Lower leg skin (tissue), 3 donors: Measurements from ENCODE around the gene IQCH.

Source experiments
- CTCF ChIP-seq, 3 donors: fragments of 450-650 bp; IDR thresholded peaks; one replicate each; pipeline ENCODE4 v1.5.1; 2016; ENCODE audit warnings: antibody characterized with exemption in 3 of 3, mild to moderate bottlenecking in 3 of 3, moderate library complexity in 2 of 3
- POLR2A ChIP-seq, 2 donors: fragments of 450-650 bp; IDR thresholded peaks; one replicate each; pipeline ENCODE4 v1.6.1; 2016 to 2017; ENCODE audit warnings: antibody characterized with exemption in 2 of 2, mild to moderate bottlenecking in 1 of 2, moderate library complexity in 1 of 2

DNA sequence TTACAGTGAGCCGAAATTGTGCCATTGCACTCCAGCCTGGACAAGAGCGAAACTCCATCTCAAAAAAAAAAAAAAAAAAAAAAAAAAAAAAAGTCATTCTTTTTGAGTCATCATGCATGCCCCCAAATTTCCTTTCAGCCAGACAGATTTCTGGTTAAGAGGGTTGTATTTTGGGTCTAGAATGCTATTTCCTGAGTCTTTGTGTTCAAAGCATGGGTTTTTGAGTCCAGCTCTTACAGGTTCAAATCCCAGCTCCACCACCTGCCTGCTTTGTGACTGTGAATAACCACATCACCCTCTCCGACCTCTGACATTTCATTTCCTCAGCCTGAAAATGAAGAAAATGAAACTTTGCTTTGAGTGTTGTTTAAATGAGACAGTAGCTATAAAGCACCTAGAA lies 257.0 kb downstream of the IQCH start:
- TF ChIP-seq POLR2A (IDR thresholded peaks at IDR 0.05) (no peak), CTCF (IDR thresholded peaks at IDR 0.05) (no peak)
